Chondrocyte (in vitro differentiated cells): Measurements from ENCODE around the gene VSIR. TPM values are rescaled to one million over a fixed set of nuclear protein-coding genes. Genes with fewer than 3 reads are reported as not detected.

Source experiments
- DNase-seq: peaks from one replicate; pipeline ENCODE4 v3.0.0; 2021; ENCODE audit warnings: mixed read lengths, low spot score
- H3K27ac Mint-ChIP-seq: one replicate; pipeline ENCODE4 v1.8.0; 2021; ENCODE audit warnings: mild to moderate bottlenecking, moderate library complexity, mixed read lengths; ENCODE audit not compliant: unreplicated experiment
- H3K27me3 Mint-ChIP-seq: 2 replicates; pipeline ENCODE4 v1.8.0; 2021; ENCODE audit warnings: low read depth, mixed read lengths
- H3K36me3 Mint-ChIP-seq: 2 replicates; pipeline ENCODE4 v1.8.0; 2021; ENCODE audit warnings: low read depth, mixed read lengths
- H3K4me1 Mint-ChIP-seq: 2 replicates; pipeline ENCODE4 v1.8.0; 2021; ENCODE audit warnings: low read depth, mild to moderate bottlenecking, mixed read lengths
- H3K4me3 Mint-ChIP-seq: one replicate; pipeline ENCODE4 v1.8.0; 2021; ENCODE audit warnings: mild to moderate bottlenecking, moderate library complexity, mixed read lengths; ENCODE audit not compliant: unreplicated experiment
- H3K9me3 Mint-ChIP-seq: 2 replicates; pipeline ENCODE4 v1.8.0; 2021; ENCODE audit warnings: low read depth, mixed read lengths
- CTCF ChIP-seq: fragments of 200-600 bp; sonication (generic); IDR thresholded peaks from 2 replicates; pipeline ENCODE4 v1.5.0; 2021; ENCODE audit warnings: antibody characterized with exemption, mild to moderate bottlenecking, moderate library complexity
- total RNA-seq: library from RNA; stranded (reverse); gene quantifications from 3 replicates; pipeline ENCODE4 v1.2.1, GENCODE V29; 2021

Gene VSIR
- total RNA-seq, 1 donor from 2014 or later: 1.3 TPM

- H3K27ac Mint-ChIP-seq: no peak overlapping the region
- H3K9me3 Mint-ChIP-seq: no peaks in the 10 kb centered on the region
Observed at GRCh38 chr10:71731791-71732190, 41.5 kb downstream of the VSIR start.

GRCh38 chr10:71729161-71729636 is 44.1 kb downstream of the VSIR start:
- H3K4me3 Mint-ChIP-seq: no peak overlapping the region
- no peak for TF ChIP-seq CTCF
- no peak overlapping the region for H3K27ac Mint-ChIP-seq
- H3K9me3 Mint-ChIP-seq: no peaks in the 10 kb centered on the region
- peaks cover 4% of the 10 kb centered on the region for H3K4me1 Mint-ChIP-seq
- no peaks in the 10 kb centered on the region for H3K36me3 Mint-ChIP-seq
- DNase-seq: no peak
- H3K27me3 Mint-ChIP-seq: peaks cover 13% of the 10 kb centered on the region

More at GRCh38 chr10:71731791-71732190, 41.5 kb downstream of the VSIR start:
- Mint-ChIP-seq H3K4me1 (peaks cover 4% of the 10 kb centered on the region), H3K36me3 (no peaks in the 10 kb centered on the region), H3K27me3 (peaks cover 13% of the 10 kb centered on the region), H3K4me3 (no peak overlapping the region)
- no peak for TF ChIP-seq CTCF
- DNase-seq: no peak

- no peak for DNase-seq
- H3K27me3 Mint-ChIP-seq: peaks cover 8% of the 10 kb centered on the region
- no peak for TF ChIP-seq CTCF
- no peak overlapping the region for H3K27ac Mint-ChIP-seq
- H3K4me3 Mint-ChIP-seq: no peak overlapping the region
- no peaks in the 10 kb centered on the region for H3K9me3 Mint-ChIP-seq
- peaks cover 4% of the 10 kb centered on the region for H3K4me1 Mint-ChIP-seq
- H3K36me3 Mint-ChIP-seq: no peaks in the 10 kb centered on the region
Observed at GRCh38 chr10:71727738-71728737, 45.3 kb downstream of the VSIR start.

- Mint-ChIP-seq H3K9me3 (no peaks in the 10 kb centered on the region), H3K27me3 (peaks cover under 1% of the 10 kb centered on the region), H3K27ac (no peak overlapping the region), H3K4me3 (no peak overlapping the region), H3K4me1 (peaks cover 4% of the 10 kb centered on the region), H3K36me3 (no peaks in the 10 kb centered on the region)
- no peak for DNase-seq
- TF ChIP-seq CTCF: no peak
Observed at GRCh38 chr10:71727105-71727737, 46.1 kb downstream of the VSIR start.

- Mint-ChIP-seq H3K27me3 (peaks cover 1% of the 10 kb centered on the region), H3K9me3 (no peaks in the 10 kb centered on the region), H3K4me3 (no peak overlapping the region), H3K36me3 (no peaks in the 10 kb centered on the region), H3K27ac (no peak overlapping the region), H3K4me1 (peaks cover 4% of the 10 kb centered on the region)
- no peak for TF ChIP-seq CTCF
- DNase-seq: no peak
Observed at GRCh38 chr10:71726580-71727104, 46.7 kb downstream of the VSIR start.
